CD8-positive, alpha-beta memory T cell (primary cell): ENCODE measurements around the gene NPTN. TPM values are rescaled to one million over a fixed set of nuclear protein-coding genes. Genes with fewer than 3 reads are reported as not detected.

Experiments used
- CTCF ChIA-PET: fragments of 350-600 bp; sonication (Branson Sonifier 250); formaldehyde crosslinking; loops from one replicate; lab custom pipeline; 2021; ENCODE audit warnings: antibody characterized with exemption; lab: Charles Lee
- POLR2A ChIA-PET: fragments of 350-600 bp; sonication (Branson Sonifier 250); formaldehyde crosslinking; loops from one replicate; lab custom pipeline; 2021; ENCODE audit warnings: antibody characterized with exemption; lab: Charles Lee
- DNase-seq, 5 donors: peaks; one replicate each; pipeline versions ENCODE4 v3.0.0 to v3.0.0-alpha.2; 2020 to 2022; ENCODE audit warnings: mixed read lengths in 1 of 5
- H3K27ac ChIP-seq: one replicate; pipeline ENCODE4 v1.7.0; 2013; ENCODE audit warnings: low read depth, mild to moderate bottlenecking, low read length, moderate library complexity
- H3K27me3 ChIP-seq: 2 replicates; pipeline ENCODE4 v1.7.0; 2013; ENCODE audit warnings: low read length, mild to moderate bottlenecking; ENCODE audit not compliant: insufficient read depth, poor library complexity, severe bottlenecking
- H3K36me3 ChIP-seq: 2 replicates; pipeline ENCODE4 v1.7.0; 2013; ENCODE audit warnings: mild to moderate bottlenecking, low read length, moderate library complexity; ENCODE audit not compliant: insufficient read depth
- H3K4me1 ChIP-seq: 2 replicates; pipeline ENCODE4 v1.7.0; 2013; ENCODE audit warnings: mild to moderate bottlenecking, low read length, moderate library complexity; ENCODE audit not compliant: insufficient read depth
- H3K4me3 ChIP-seq: 2 replicates; pipeline ENCODE4 v1.7.0; 2013; ENCODE audit warnings: mild to moderate bottlenecking, low read length
- H3K9me3 ChIP-seq: 2 replicates; pipeline ENCODE4 v1.7.0; 2013; ENCODE audit warnings: mild to moderate bottlenecking, low read length
- H3K27ac Mint-ChIP-seq, 8 donors: one replicate each; pipeline ENCODE4 v1.8.0; 2020 to 2021; ENCODE audit warnings: mixed read lengths in 8 of 8, mild to moderate bottlenecking in 6 of 8, inconsistent platforms in 3 of 8, moderate library complexity in 3 of 8
- H3K27me3 Mint-ChIP-seq, 2 donors: one replicate each; pipeline ENCODE4 v1.8.0; 2020 to 2021; ENCODE audit warnings: mixed read lengths in 2 of 2, mild to moderate bottlenecking in 1 of 2, moderate library complexity in 1 of 2
- H3K36me3 Mint-ChIP-seq, 3 donors: one replicate each; pipeline ENCODE4 v1.8.0; 2020 to 2021; ENCODE audit warnings: mixed read lengths in 3 of 3, inconsistent platforms in 1 of 3, mild to moderate bottlenecking in 1 of 3
- H3K4me1 Mint-ChIP-seq, 3 donors: one replicate each; pipeline ENCODE4 v1.8.0; 2020 to 2021; ENCODE audit warnings: mixed read lengths in 3 of 3, inconsistent platforms in 1 of 3, mild to moderate bottlenecking in 1 of 3
- H3K4me3 Mint-ChIP-seq, 7 donors: one replicate each; pipeline ENCODE4 v1.8.0; 2020 to 2021; ENCODE audit warnings: mixed read lengths in 7 of 7, mild to moderate bottlenecking in 6 of 7, moderate library complexity in 4 of 7, inconsistent platforms in 2 of 7
- H3K9me3 Mint-ChIP-seq, 5 donors: one replicate each; pipeline ENCODE4 v1.8.0; 2020 to 2022; ENCODE audit warnings: mixed read lengths in 5 of 5, mild to moderate bottlenecking in 3 of 5, moderate library complexity in 2 of 5, inconsistent platforms in 1 of 5
- polyA plus RNA-seq: library from polyadenylated mRNA; unstranded; fragments of 300-500 nt; fragmentation: Illumina TruSeq; gene quantifications from one replicate; pipeline ENCODE4 v1.2.3, GENCODE V29; 2021
- total RNA-seq, 2 experiments: library from RNA; stranded (reverse); gene quantifications; one replicate each; pipeline ENCODE4 v1.2.3, GENCODE V29; 2021

The NPTN gene
- total and polyA plus RNA-seq, 3 experiments from 2014 or later: 46.1 to 58.5 (median 55.8) TPM

- ChIA-PET POLR2A (no interaction called here), CTCF (no interaction called here)
- peaks cover 36 to 51% (median 48%) of the 10 kb centered on the region in 3 donors for H3K4me1 Mint-ChIP-seq
- H3K9me3 Mint-ChIP-seq: peaks cover 0 to 8% (median 0%) of the 10 kb centered on the region in 5 donors
- no peaks in the 10 kb centered on the region for H3K27me3 ChIP-seq
- peaks cover 0 to 3% (median 0%) of the 10 kb centered on the region in 3 donors for H3K36me3 Mint-ChIP-seq
- no peaks in the 10 kb centered on the region for H3K9me3 ChIP-seq
- peak overlapping the region in 5 of 7 donors; percentile 17 to 52 (median 36) for H3K4me3 Mint-ChIP-seq
- H3K27ac Mint-ChIP-seq: peak overlapping the region in 5 of 8 donors; percentile 17 to 71 (median 35)
- peaks cover 3% of the 10 kb centered on the region in 2 donors for H3K27me3 Mint-ChIP-seq
- H3K36me3 ChIP-seq: no peaks in the 10 kb centered on the region
- no peak overlapping the region for H3K4me3 ChIP-seq
- H3K27ac ChIP-seq: no peak overlapping the region
- H3K4me1 ChIP-seq: peaks cover 12% of the 10 kb centered on the region
- no peak for DNase-seq
Measured at GRCh38 chr15:73518876-73519733, 114.1 kb downstream of the NPTN start.

DNA sequence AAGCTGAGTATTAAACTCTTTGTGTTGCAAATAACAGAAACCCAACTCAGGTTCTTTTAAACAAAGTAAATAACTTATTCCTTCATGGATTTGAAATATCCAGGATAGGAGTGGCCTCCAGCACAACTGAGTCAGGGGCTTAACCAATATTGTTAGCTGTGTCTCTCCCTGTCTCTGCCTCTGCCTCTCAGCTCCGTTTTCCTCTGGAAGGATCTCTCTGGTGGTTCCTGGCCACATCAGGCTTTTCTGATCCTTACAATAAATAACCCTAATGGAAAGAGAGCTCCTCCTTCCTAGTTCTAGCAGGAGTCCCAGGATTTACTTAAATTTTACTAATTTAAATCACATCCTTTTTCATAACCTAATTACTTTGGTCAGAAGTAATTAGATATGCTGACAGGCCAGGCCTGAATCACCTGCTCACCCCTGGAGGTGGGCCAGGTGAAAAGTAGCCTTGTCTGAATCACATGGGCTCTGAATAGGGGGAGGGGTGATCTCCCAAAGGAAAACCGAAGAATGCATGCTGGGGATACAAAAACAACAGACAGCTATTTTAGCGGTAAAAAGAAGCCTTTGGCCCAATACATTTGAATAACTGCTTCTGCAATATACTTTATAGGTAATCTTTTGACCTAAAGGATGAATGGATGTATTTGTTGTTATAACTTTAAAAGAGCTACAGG, 114.9 kb downstream of the NPTN start:
- POLR2A ChIA-PET: no interaction called here
- Histone ChIP-seq H3K27me3 (no peaks in the 10 kb centered on the region), H3K9me3 (no peaks in the 10 kb centered on the region), H3K36me3 (no peaks in the 10 kb centered on the region), H3K4me1 (peaks cover 12% of the 10 kb centered on the region), H3K27ac (no peak overlapping the region), H3K4me3 (no peak overlapping the region)
- CTCF ChIA-PET: no interaction called here
- Mint-ChIP-seq H3K4me1 (peaks cover 36 to 51% (median 48%) of the 10 kb centered on the region in 3 donors), H3K27me3 (peaks cover 3% of the 10 kb centered on the region in 2 donors), H3K36me3 (peaks cover 0 to 3% (median 0%) of the 10 kb centered on the region in 3 donors), H3K27ac (peak overlapping the region in 4 of 8 donors; percentile 5 to 71 (median 32)), H3K9me3 (peaks cover 0 to 8% (median 0%) of the 10 kb centered on the region in 5 donors), H3K4me3 (peak overlapping the region in 5 of 7 donors; percentile 17 to 52 (median 36))
- DNase-seq: no peak

DNA sequence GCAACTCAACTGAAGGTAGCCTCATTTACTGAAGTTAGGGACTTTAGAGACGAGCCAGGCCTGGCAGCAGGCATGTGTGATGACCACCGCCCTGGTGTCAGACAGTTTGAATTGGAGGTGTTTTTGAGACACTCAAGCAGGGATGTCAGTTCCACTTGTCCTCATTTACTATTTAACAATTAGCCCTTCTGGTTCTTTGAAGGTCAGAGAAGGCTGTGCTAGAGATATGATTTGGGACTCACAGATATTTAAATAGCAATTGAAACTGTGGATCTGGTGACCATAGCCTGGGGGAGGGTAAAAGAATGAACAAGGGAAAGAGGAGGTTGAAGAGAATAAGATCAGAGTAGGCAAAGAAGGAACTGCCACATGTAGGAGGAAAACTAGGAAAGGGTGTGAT, 115.6 kb downstream of the NPTN start:
- DNase-seq: no peak
- ChIA-PET POLR2A (no interaction called here), CTCF (no interaction called here)
- Mint-ChIP-seq H3K36me3 (peaks cover 0 to 3% (median 0%) of the 10 kb centered on the region in 3 donors), H3K27ac (peak overlapping the region in 4 of 8 donors; percentile 23 to 71 (median 50)), H3K27me3 (peaks cover 3% of the 10 kb centered on the region in 2 donors), H3K9me3 (peaks cover 0 to 8% (median 0%) of the 10 kb centered on the region in 5 donors), H3K4me1 (peaks cover 36 to 51% (median 48%) of the 10 kb centered on the region in 3 donors), H3K4me3 (peak overlapping the region in 4 of 7 donors; percentile 2 to 69 (median 52))
- Histone ChIP-seq H3K27ac (no peak overlapping the region), H3K9me3 (no peaks in the 10 kb centered on the region), H3K36me3 (no peaks in the 10 kb centered on the region), H3K27me3 (no peaks in the 10 kb centered on the region), H3K4me1 (peaks cover 12% of the 10 kb centered on the region), H3K4me3 (no peak overlapping the region)

DNA sequence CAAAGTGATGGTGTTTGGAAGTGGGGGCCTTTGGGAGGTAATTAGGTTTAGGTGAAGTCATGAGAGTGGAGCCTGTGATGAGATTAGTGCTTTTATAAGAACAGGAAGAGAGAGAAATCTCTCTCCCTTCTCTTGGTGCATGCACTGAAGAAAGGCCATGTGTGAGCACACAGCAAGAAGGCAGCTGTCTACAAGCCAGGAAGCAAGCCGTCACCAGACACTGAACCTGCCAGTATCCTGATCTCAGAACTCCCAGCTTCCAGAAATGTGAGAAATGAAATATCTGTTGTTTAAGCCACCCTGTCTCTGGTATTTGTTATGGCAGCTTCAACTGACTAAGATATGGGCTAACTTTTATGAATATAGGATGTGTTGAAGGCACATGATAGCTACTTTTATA, 117.7 kb downstream of the NPTN start:
- Histone ChIP-seq H3K27me3 (no peaks in the 10 kb centered on the region), H3K4me3 (no peak overlapping the region), H3K27ac (no peak overlapping the region), H3K9me3 (no peaks in the 10 kb centered on the region), H3K36me3 (no peaks in the 10 kb centered on the region), H3K4me1 (peaks cover 12% of the 10 kb centered on the region)
- peaks cover 29 to 35% (median 31%) of the 10 kb centered on the region in 3 donors for H3K4me1 Mint-ChIP-seq
- H3K27ac Mint-ChIP-seq: peak overlapping the region in 4 of 8 donors; percentile 14 to 66 (median 26)
- H3K36me3 Mint-ChIP-seq: peaks cover 0 to 3% (median 0%) of the 10 kb centered on the region in 3 donors
- no peak for DNase-seq
- H3K27me3 Mint-ChIP-seq: peaks cover 3% of the 10 kb centered on the region in 2 donors
- ChIA-PET POLR2A (no interaction called here), CTCF (no interaction called here)
- H3K4me3 Mint-ChIP-seq: no peak overlapping the region
- H3K9me3 Mint-ChIP-seq: peaks cover 0 to 8% (median 0%) of the 10 kb centered on the region in 5 donors

Other genes starting within 250 kb of the NPTN start
- gene REC114, start 190.2 kb downstream of the NPTN start, total RNA-seq: not detected
- not detected for gene REC114, start 190.2 kb downstream of the NPTN start, polyA plus RNA-seq
- 1 to 10 TPM; 1.9 to 2.4 TPM for gene CD276, start 51.0 kb upstream of the NPTN start, total RNA-seq
- not detected for gene CD276, start 51.0 kb upstream of the NPTN start, polyA plus RNA-seq
- gene INSYN1, start 120.0 kb upstream of the NPTN start, total RNA-seq: not detected
- not detected for gene INSYN1, start 120.0 kb upstream of the NPTN start, polyA plus RNA-seq
- gene TBC1D21, start 240.2 kb upstream of the NPTN start, total RNA-seq: not detected
- gene TBC1D21, start 240.2 kb upstream of the NPTN start, polyA plus RNA-seq: not detected